Peyer's patch (tissue), 4 donors: ENCODE results near the gene TC2N. TPM values are rescaled to one million over a fixed set of nuclear protein-coding genes. Genes with fewer than 3 reads are reported as not detected.
A peak's percentile ranks its signal among the peaks of the same experiment; 100 is the strongest.

ENCODE experiments used
- DNase-seq, 3 donors: peaks; one replicate each; pipeline ENCODE4 v3.0.0-alpha.2; 2017 to 2019
- H3K27ac ChIP-seq, 4 donors: fragments of 200-600 bp; sonication (generic); one replicate each; pipeline ENCODE4 v1.5.1; 2016 to 2019
- H3K27me3 ChIP-seq, 2 donors: fragments of 200-600 bp; sonication (generic); one replicate each; pipeline ENCODE4 v1.5.1; 2019
- H3K36me3 ChIP-seq, 3 donors: fragments of 200-600 bp; sonication (generic); one replicate each; pipeline ENCODE4 v1.5.1; 2016 to 2019
- H3K4me1 ChIP-seq, 4 donors: fragments of 200-600 bp; sonication (generic); one replicate each; pipeline ENCODE4 v1.5.1; 2016 to 2019
- H3K4me3 ChIP-seq, 4 donors: fragments of 200-600 bp; sonication (generic); 1 replicate in 3 of 4; 2 replicates in 1 of 4; pipeline ENCODE4 v1.5.1; 2016 to 2019; ENCODE audit warnings: mild to moderate bottlenecking in 1 of 4
- H3K9me3 ChIP-seq, 4 donors: fragments of 200-600 bp; sonication (generic); one replicate each; pipeline ENCODE4 v1.5.1; 2016 to 2019; ENCODE audit warnings: mild to moderate bottlenecking in 1 of 4
- POLR2A ChIP-seq, 2 donors: fragments of 450-650 bp; IDR thresholded peaks; one replicate each; pipeline ENCODE4 v1.5.1; 2017; ENCODE audit warnings: antibody characterized with exemption in 2 of 2, mild to moderate bottlenecking in 2 of 2, moderate library complexity in 2 of 2
- total RNA-seq, 4 donors: library from RNA; depleted of rRNA; stranded (reverse); fragments of >200 nt; gene quantifications; one replicate each; pipeline ENCODE4 v1.1.0, GENCODE V29; 2016
- TF ChIP-seq, protein P1 (sequence below), 6 experiments: fragments of 450-650 bp in 4 of 6; fragments of 200-600 bp in 2 of 6; sonication (generic) in 1 of 6; IDR thresholded peaks; one replicate each; pipeline ENCODE4 v1.5.1; 2017 to 2019; ENCODE audit warnings: antibody characterized with exemption in 6 of 6, mild to moderate bottlenecking in 3 of 6, moderate library complexity in 1 of 6

The TC2N gene
- total RNA-seq, 4 donors from 2014 or later = 35.2 to 59.4 (median 50.9) TPM

DNA sequence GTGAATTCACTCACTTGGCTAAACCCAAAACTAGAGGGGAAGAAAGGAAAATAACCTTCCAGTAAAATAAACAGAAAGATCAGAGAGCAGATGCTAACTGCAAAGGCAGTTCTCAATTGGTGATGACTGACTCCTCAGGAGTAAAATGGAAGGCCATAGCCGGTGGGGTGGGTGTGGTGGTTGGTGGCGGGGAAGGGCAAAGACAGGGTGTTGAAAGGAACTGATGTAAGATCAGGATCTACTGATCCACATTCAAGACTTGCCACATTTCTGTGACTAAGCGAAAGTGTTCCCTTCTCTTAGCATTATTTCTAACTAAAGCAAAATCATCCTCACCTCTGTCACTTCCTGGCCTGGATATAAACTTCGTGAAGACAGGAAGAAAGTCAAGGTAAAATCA lies 26.3 kb upstream of the TC2N start:
- TF ChIP-seq, protein P1, sequence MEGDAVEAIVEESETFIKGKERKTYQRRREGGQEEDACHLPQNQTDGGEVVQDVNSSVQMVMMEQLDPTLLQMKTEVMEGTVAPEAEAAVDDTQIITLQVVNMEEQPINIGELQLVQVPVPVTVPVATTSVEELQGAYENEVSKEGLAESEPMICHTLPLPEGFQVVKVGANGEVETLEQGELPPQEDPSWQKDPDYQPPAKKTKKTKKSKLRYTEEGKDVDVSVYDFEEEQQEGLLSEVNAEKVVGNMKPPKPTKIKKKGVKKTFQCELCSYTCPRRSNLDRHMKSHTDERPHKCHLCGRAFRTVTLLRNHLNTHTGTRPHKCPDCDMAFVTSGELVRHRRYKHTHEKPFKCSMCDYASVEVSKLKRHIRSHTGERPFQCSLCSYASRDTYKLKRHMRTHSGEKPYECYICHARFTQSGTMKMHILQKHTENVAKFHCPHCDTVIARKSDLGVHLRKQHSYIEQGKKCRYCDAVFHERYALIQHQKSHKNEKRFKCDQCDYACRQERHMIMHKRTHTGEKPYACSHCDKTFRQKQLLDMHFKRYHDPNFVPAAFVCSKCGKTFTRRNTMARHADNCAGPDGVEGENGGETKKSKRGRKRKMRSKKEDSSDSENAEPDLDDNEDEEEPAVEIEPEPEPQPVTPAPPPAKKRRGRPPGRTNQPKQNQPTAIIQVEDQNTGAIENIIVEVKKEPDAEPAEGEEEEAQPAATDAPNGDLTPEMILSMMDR (IDR thresholded peaks at IDR 0.05) = no peak
- no peak for TF ChIP-seq POLR2A (IDR thresholded peaks at IDR 0.05)
- no peak overlapping the region for H3K4me3 ChIP-seq
- no peak for DNase-seq
- no peaks in the 10 kb centered on the region for H3K27me3 ChIP-seq
- H3K9me3 ChIP-seq = no peaks in the 10 kb centered on the region
- no peaks in the 10 kb centered on the region for H3K36me3 ChIP-seq
- H3K4me1 ChIP-seq = peaks cover 0 to 15% (median 5%) of the 10 kb centered on the region in 4 donors
- no peak overlapping the region for H3K27ac ChIP-seq

DNA sequence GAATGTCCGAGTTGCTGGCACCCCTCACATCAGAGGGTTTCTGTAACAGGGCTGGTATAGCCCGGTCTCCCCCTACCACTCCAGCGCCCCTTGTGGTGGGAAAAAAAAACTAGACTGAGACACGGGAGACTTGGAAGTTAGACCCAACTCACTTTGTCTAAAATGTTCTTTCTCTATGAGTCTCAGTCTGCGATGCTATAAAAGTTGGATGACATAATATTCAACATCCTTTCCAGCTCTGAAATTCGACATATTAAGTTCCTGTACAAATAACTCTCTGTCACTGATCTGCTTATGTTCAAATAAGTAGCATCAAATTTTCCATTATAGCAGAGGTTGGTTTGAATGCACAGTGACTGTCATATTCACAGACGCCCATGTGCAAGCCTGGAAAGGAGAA lies 25.7 kb upstream of the TC2N start:
- H3K27ac ChIP-seq = no peak overlapping the region
- H3K27me3 ChIP-seq = no peaks in the 10 kb centered on the region
- H3K4me1 ChIP-seq = peaks cover 0 to 15% (median 5%) of the 10 kb centered on the region in 4 donors
- TF ChIP-seq, protein P1 (IDR thresholded peaks at IDR 0.05) = peak; percentile 28 to 54 (median 32)
- no peak for TF ChIP-seq POLR2A (IDR thresholded peaks at IDR 0.05)
- H3K36me3 ChIP-seq = no peaks in the 10 kb centered on the region
- H3K4me3 ChIP-seq = no peak overlapping the region
- no peak for DNase-seq
- H3K9me3 ChIP-seq = no peaks in the 10 kb centered on the region

DNA sequence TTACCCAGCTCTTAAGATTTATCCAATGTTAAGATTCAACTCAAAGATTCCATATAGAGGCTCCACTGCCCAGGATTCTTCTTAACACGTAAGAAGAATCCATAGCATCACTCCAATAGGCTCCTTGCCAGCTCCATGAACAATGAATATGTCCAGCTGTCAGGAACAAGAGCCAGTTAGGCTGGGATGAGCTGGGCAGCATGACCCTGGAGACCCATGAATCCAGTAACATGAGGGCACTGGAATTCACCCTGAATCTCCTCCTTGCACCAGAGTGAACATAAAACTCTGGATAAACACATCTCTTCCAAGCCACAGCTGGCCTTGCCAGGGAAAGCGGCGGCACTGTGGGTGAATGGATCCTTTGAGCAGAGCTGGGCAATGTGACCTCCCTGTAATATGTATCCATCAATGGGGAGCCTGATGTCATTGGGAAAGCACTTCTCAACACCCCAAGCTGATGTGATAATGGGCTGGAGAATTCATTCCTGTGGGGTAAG lies 24.4 kb upstream of the TC2N start:
- Histone ChIP-seq H3K4me3 (no peak overlapping the region), H3K9me3 (no peaks in the 10 kb centered on the region), H3K27me3 (no peaks in the 10 kb centered on the region), H3K27ac (no peak overlapping the region), H3K36me3 (no peaks in the 10 kb centered on the region), H3K4me1 (peaks cover 0 to 15% (median 5%) of the 10 kb centered on the region in 4 donors)
- DNase-seq = no peak
- TF ChIP-seq POLR2A (IDR thresholded peaks at IDR 0.05) = no peak
- TF ChIP-seq, protein P1 (IDR thresholded peaks at IDR 0.05) = no peak

DNA sequence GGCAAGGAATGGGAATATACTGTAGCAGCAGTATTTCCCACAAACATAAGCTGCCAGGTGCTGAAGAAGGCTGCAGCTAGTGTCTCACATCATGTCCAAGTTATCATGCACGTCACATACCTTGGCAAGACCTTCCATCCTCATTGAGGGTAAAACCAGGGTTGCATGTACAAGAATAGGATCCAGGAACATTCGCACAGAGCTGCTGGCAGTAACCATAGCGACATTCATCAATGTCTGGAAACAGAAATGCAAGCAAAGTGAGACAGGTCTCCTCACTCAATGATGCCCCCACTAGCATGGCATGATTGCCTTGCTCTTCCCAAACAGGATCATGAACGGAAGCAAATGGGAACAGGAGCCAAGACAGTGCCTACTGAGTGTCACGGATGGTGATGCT lies 23.8 kb upstream of the TC2N start:
- Histone ChIP-seq H3K4me3 (no peak overlapping the region), H3K27me3 (no peaks in the 10 kb centered on the region), H3K27ac (peak overlapping the region in 2 of 4 donors; percentile 33 to 43), H3K9me3 (no peaks in the 10 kb centered on the region), H3K4me1 (peaks cover 0 to 15% (median 5%) of the 10 kb centered on the region in 4 donors), H3K36me3 (no peaks in the 10 kb centered on the region)
- no peak for DNase-seq
- TF ChIP-seq, protein P1 (IDR thresholded peaks at IDR 0.05) = no peak
- TF ChIP-seq POLR2A (IDR thresholded peaks at IDR 0.05) = no peak

DNA sequence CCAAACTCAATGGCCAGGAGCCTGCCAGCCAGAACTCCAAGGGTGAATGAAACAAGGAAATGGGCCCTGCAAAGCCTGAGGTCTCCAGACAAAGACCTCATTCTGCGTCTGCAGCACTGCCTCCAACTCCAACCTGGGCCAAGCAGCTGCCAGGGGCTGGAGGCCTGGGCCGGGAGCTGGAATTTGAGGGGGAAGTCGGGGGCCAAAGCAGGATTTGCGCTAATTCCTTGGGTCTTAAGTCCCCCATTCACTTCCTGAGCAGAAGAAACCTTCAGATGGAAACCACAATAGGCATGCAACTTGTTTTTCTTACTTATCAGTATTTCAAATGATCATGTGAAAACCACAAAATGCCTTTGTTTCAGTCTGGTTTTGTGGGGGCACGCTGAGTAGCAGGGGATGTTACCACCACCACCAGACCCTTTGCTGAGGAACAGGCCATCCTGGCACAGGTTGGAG lies 23.0 kb upstream of the TC2N start:
- peaks cover 0 to 15% (median 5%) of the 10 kb centered on the region in 4 donors for H3K4me1 ChIP-seq
- no peak for DNase-seq
- no peaks in the 10 kb centered on the region for H3K27me3 ChIP-seq
- H3K4me3 ChIP-seq = no peak overlapping the region
- H3K27ac ChIP-seq = peak overlapping the region in 3 of 4 donors; percentile 33 to 43 (median 35)
- TF ChIP-seq POLR2A (IDR thresholded peaks at IDR 0.05) = no peak
- TF ChIP-seq, protein P1 (IDR thresholded peaks at IDR 0.05) = no peak
- H3K9me3 ChIP-seq = no peaks in the 10 kb centered on the region
- H3K36me3 ChIP-seq = no peaks in the 10 kb centered on the region
